SK-N-DZ (cell line): Measurements from ENCODE around the gene FAM193B.
"Not testable (repeated sequence)": the region's sequence is repeated elsewhere in the genome, so short reads cannot be mapped to it uniquely, and the experiment has no call there.

Source experiments
- DNase-seq: peaks from one replicate; pipeline ENCODE4 v3.0.0-alpha.2; 2015; ENCODE audit warnings: low spot score

Gene FAM193B

GRCh38 chr5:177487975-177488374, 66.4 kb downstream of the FAM193B start:
- DNase-seq: no peak

GRCh38 chr5:177487144-177487543, 67.2 kb downstream of the FAM193B start:
- no peak for DNase-seq

- no peak for DNase-seq
These were observed 68.1 kb downstream of the FAM193B start for GRCh38 chr5:177486256-177486655.

- DNase-seq: not testable (repeated sequence)
These were observed 68.6 kb downstream of the FAM193B start for GRCh38 chr5:177485753-177486152.

GRCh38 chr5:177484902-177485549, 69.3 kb downstream of the FAM193B start:
- DNase-seq: no peak

- DNase-seq: no peak
These were observed 70.1 kb downstream of the FAM193B start for GRCh38 chr5:177483994-177484901.

- DNase-seq: no peak
These were observed 71.3 kb downstream of the FAM193B start for GRCh38 chr5:177483042-177483441.

- DNase-seq: no peak
These were observed 72.0 kb downstream of the FAM193B start for GRCh38 chr5:177482359-177482795.

- peak; percentile 52 for DNase-seq
These were observed 74.6 kb downstream of the FAM193B start for GRCh38 chr5:177479774-177480173.

GRCh38 chr5:177478711-177479646, 75.4 kb downstream of the FAM193B start:
- peak; percentile 87 for DNase-seq

- no peak for DNase-seq
These were observed 76.5 kb downstream of the FAM193B start for GRCh38 chr5:177477701-177478477.

GRCh38 chr5:177476531-177477233, 77.7 kb downstream of the FAM193B start:
- no peak for DNase-seq

GRCh38 chr5:177475563-177476427, 78.6 kb downstream of the FAM193B start:
- DNase-seq: no peak

- no peak for DNase-seq
These were observed 79.4 kb downstream of the FAM193B start for GRCh38 chr5:177474846-177475562.

GRCh38 chr5:177474002-177474476, 80.3 kb downstream of the FAM193B start:
- no peak for DNase-seq

GRCh38 chr5:177473443-177474001, 80.8 kb downstream of the FAM193B start, which contains the start of gene DBN1:
TSS of gene DBN1 (minus strand) at chr5:177473634. CDS start at chr5:177473521, 113 bp downstream.
- DNase-seq: no peak

- peak; percentile 68 for DNase-seq
These were observed 81.6 kb downstream of the FAM193B start for GRCh38 chr5:177472460-177473442.
